Gastroesophageal sphincter (tissue), 4 donors: ENCODE results near the gene PCMTD2. TPM values are rescaled to one million over a fixed set of nuclear protein-coding genes. Genes with fewer than 3 reads are reported as not detected.
"Not testable (repeated sequence)": the region's sequence is repeated elsewhere in the genome, so short reads cannot be mapped to it uniquely, and the experiment has no call there.

Experiments
- ATAC-seq: fragments of 150-250 bp; one replicate; pipeline ENCODE4 v1.9.1; 2016; ENCODE audit warnings: mild to moderate bottlenecking, moderate library complexity
- H3K27ac ChIP-seq, 4 donors: fragments of 200-600 bp; sonication (generic) in 3 of 4; 1 replicate in 3 of 4; 2 replicates in 1 of 4; pipeline ENCODE4 v1.5.1; 2016 to 2019
- H3K27me3 ChIP-seq: fragments of 200-600 bp; sonication (generic); one replicate; pipeline ENCODE4 v1.5.1; 2019
- H3K36me3 ChIP-seq, 2 donors: fragments of 200-600 bp; sonication (generic); one replicate each; pipeline ENCODE4 v1.5.1; 2019; ENCODE audit warnings: control low read depth in 1 of 2
- H3K4me1 ChIP-seq, 3 donors: fragments of 200-600 bp; sonication (generic); 1 replicate in 2 of 3; 2 replicates in 1 of 3; pipeline ENCODE4 v1.5.1; 2016 to 2019; ENCODE audit warnings: control low read depth in 2 of 3
- H3K4me3 ChIP-seq, 2 donors: fragments of 200-600 bp; sonication (generic); one replicate each; pipeline ENCODE4 v1.5.1; 2019; ENCODE audit warnings: mild to moderate bottlenecking in 1 of 2, moderate library complexity in 1 of 2
- H3K9me3 ChIP-seq, 3 donors: fragments of 200-600 bp; sonication (generic); one replicate each; pipeline ENCODE4 v1.5.1; 2017 to 2019; ENCODE audit warnings: control low read depth in 2 of 3
- EP300 ChIP-seq: sonication (generic); formaldehyde crosslinking; IDR thresholded peaks from one replicate; pipeline ENCODE4 v1.6.1; 2017; ENCODE audit warnings: antibody characterized with exemption, mild to moderate bottlenecking
- POLR2A ChIP-seq, 2 donors: fragments of 450-650 bp; IDR thresholded peaks; one replicate each; pipeline ENCODE4 v1.6.1; 2017; ENCODE audit warnings: antibody characterized with exemption in 2 of 2, mild to moderate bottlenecking in 2 of 2, moderate library complexity in 1 of 2
- POLR2AphosphoS5 ChIP-seq: sonication (generic); formaldehyde crosslinking; IDR thresholded peaks from one replicate; pipeline ENCODE4 v1.6.1; 2017; ENCODE audit warnings: antibody characterized with exemption
- WGBS, 2 donors: methylation state at CpG; one replicate each; pipeline ENCODE4 v1.1.5; 2018; ENCODE audit warnings: low coverage in 1 of 2; 5-methylcytosine and 5-hydroxymethylcytosine counted together
- total RNA-seq, 4 donors: library from RNA; depleted of rRNA; stranded (reverse); fragments of >200 nt; gene quantifications; one replicate each; pipeline ENCODE4 v1.1.0, GENCODE V29; 2016
- TF ChIP-seq, protein P1 (sequence below), 4 experiments: fragments of 200-600 bp in 2 of 4; fragments of 450-650 bp in 2 of 4; sonication (generic) in 1 of 4; IDR thresholded peaks; one replicate each; pipeline ENCODE4 v1.5.1; 2017 to 2019; ENCODE audit warnings: antibody characterized with exemption in 4 of 4, mild to moderate bottlenecking in 2 of 4, moderate library complexity in 2 of 4

PCMTD2 gene
- total RNA-seq, 4 donors from 2014 or later = 46.0 to 70.0 (median 48.1) TPM

DNA sequence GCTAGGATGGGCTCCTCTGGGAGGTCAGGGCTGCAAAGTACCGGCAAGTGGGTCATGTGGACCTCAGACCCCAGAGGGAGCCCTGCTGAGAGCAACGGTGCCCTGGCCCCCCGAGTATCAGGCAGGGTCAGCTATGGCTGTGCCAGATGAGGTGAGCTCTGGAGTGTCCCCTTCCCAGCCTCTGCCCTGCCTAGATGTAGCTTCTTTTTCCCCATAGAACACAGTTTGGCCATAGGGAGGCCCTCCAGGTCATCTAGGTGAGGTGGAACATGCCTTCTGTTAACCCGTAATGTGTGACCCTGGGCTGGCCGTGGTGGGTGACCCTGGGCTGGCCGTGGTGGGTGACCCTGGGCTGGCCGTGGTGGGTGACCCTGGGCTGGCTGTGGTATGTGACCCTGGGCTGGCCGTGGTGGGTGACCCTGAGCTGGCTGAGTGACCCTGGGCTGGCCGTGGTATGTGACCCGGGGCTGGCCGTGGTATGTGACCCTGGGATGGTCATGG is 21.2 kb upstream of the PCMTD2 start:
- ATAC-seq = no peak
- no peaks in the 10 kb centered on the region for H3K27me3 ChIP-seq
- H3K27ac ChIP-seq = no peak overlapping the region
- H3K4me3 ChIP-seq = no peak overlapping the region
- no CpG with 5 or more reads among the region's 11 CpGs for WGBS, 2 donors
- no peaks in the 10 kb centered on the region for H3K9me3 ChIP-seq
- no peaks in the 10 kb centered on the region for H3K4me1 ChIP-seq
- TF ChIP-seq EP300 (no peak), POLR2A (IDR thresholded peaks at IDR 0.05) (no peak), POLR2AphosphoS5 (no peak)
- TF ChIP-seq, protein P1, sequence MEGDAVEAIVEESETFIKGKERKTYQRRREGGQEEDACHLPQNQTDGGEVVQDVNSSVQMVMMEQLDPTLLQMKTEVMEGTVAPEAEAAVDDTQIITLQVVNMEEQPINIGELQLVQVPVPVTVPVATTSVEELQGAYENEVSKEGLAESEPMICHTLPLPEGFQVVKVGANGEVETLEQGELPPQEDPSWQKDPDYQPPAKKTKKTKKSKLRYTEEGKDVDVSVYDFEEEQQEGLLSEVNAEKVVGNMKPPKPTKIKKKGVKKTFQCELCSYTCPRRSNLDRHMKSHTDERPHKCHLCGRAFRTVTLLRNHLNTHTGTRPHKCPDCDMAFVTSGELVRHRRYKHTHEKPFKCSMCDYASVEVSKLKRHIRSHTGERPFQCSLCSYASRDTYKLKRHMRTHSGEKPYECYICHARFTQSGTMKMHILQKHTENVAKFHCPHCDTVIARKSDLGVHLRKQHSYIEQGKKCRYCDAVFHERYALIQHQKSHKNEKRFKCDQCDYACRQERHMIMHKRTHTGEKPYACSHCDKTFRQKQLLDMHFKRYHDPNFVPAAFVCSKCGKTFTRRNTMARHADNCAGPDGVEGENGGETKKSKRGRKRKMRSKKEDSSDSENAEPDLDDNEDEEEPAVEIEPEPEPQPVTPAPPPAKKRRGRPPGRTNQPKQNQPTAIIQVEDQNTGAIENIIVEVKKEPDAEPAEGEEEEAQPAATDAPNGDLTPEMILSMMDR (IDR thresholded peaks at IDR 0.05) = no peak
- no peaks in the 10 kb centered on the region for H3K36me3 ChIP-seq

DNA sequence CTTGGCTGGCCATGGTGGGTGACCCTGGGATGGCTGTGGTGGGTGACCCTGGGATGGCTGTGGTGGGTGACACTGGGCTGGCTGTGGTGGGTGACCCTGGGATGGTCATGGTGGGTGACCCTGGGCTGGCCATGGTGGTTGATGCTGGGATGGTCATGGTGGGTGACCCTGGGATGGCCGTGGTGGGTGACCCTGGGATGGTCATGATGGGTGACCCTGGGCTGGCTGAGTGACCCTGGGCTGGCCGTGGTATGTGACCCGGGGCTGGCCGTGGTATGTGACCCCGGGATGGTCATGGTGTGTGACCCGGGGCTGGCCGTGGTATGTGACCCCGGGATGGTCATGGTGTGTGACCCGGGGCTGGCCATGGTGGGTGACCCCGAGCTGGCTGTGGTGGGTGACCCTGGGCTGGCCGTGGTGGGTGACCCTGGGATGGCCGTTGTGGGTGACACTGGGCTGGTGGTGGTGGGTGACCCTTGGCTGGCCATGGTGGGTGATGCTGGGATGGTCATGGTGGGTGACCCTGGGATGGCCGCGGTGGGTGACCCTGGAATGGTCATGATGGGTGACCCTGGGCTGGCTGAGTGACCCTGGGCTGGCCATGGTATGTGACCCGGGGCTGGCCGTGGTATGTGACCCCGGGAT is 20.5 kb upstream of the PCMTD2 start:
- not testable (repeated sequence) for H3K9me3 ChIP-seq, H3K4me1 ChIP-seq, ATAC-seq, H3K4me3 ChIP-seq, H3K27ac ChIP-seq, H3K36me3 ChIP-seq, H3K27me3 ChIP-seq
- WGBS, 2 donors = no CpG with 5 or more reads among the region's 17 CpGs

DNA sequence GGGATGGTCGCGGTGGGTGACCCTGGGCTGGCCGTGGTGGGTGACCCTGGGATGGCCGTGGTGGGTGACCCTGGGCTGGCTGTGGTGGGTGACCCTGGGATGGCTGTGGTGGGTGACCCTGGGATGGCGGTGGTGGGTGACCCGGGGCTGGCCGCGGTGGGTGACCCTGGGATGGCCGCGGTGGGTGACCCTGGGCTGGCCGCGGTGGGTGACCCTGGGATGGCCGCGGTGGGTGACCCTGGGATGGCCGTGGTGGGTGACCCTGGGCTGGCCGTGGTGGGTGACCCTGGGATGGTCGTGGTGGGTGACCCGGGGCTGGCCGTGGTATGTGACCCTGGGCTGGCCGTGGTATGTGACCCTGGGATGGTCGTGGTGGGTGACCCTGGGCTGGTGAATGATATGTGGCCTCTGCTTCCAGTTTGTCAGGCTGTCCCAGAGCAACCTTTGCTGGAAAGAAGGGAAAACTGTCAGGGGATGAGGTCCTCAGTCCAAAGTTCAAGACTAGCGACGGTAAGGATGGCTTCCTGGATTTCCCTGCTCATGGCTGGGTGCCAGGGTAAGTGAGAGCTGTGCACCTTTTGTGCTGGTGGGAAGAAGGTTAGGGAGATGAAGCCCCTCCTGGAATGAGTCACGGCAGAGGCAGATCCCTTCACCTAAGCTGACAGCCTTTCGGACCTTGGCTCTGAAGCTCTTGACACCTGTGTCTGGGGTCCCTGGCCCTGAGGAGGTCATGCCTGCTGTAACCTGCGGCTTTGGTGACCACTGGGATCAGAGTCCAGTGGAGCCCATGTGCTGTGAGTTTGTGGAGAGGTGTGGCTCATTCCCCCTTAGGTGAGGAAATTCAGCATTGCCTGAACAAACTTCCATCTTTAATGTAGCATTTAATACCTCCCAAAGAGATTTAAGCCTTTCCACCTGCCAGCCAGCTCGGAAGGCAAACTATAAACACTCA is 19.1 kb upstream of the PCMTD2 start:
- Histone ChIP-seq H3K4me1 (no peaks in the 10 kb centered on the region), H3K27ac (no peak overlapping the region), H3K4me3 (no peak overlapping the region), H3K36me3 (no peaks in the 10 kb centered on the region), H3K9me3 (no peaks in the 10 kb centered on the region), H3K27me3 (no peaks in the 10 kb centered on the region)
- TF ChIP-seq POLR2A (IDR thresholded peaks at IDR 0.05) = no peak
- no peak for TF ChIP-seq EP300
- 58 to 92% methylated on average over 2 to 4 of the region's 27 CpGs for WGBS, 2 donors
- ATAC-seq = no peak

DNA sequence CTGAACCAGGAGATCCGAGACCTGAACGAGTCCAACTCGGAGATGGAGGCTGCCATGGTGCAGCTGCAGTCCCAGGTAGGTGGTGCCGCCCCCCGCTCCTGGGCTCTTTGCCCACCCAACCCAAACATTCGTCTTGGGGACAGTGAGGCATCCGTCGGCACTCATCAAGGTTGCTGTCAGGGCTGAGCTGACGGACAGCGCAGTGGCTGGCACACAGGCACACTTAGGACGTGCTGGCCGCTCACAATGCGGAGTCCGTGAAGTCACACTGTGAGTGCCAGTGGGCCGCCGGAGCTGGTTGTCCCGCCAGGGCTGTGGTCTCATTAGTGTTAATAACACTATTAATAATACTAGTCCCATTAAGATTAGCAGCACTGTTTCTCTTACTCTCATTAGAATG is 18.2 kb upstream of the PCMTD2 start:
- Histone ChIP-seq H3K36me3 (no peaks in the 10 kb centered on the region), H3K4me1 (no peaks in the 10 kb centered on the region), H3K4me3 (no peak overlapping the region), H3K27ac (no peak overlapping the region), H3K27me3 (no peaks in the 10 kb centered on the region), H3K9me3 (no peaks in the 10 kb centered on the region)
- no peak for TF ChIP-seq POLR2A (IDR thresholded peaks at IDR 0.05)
- TF ChIP-seq, protein P1 (IDR thresholded peaks at IDR 0.05) = no peak
- TF ChIP-seq EP300 = no peak
- TF ChIP-seq POLR2AphosphoS5 = no peak
- WGBS, 2 donors = 82 to 83% methylated on average over 3 to 10 of the region's 17 CpGs
- ATAC-seq = no peak

DNA sequence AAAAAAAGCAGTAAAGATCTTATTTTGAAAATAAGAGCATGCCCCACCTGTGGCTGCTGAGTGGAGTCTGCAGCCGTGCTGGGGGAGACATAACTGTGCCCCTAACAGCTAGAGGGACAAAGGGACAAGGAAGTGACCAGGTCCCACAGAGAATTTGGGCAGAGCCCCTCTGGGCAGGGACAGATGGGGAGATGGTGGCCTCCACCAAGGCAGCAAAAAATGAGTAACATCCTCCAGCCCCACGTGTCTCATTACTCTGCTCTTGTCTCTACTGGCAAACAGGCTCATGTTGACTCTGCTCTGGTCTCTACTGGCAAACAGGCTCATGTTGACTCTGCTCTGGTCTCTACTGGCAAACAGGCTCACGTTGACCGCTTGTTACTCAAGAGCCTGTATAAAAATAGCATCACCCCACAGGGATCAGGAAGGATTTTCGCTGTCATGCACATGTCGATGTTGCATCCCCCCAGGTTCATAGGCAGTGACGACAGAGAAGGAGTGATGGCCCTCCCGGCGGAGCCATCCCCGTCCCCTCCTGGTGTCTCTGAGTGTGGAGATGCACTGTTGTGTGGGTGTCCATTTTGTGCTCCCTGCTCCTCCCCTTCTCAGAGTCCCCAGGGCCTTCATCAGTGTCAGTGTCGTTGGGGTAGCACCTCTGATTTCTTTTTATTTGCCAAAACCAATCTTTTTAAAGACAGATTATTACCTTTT is 17.3 kb upstream of the PCMTD2 start:
- no peak overlapping the region for H3K27ac ChIP-seq
- H3K27me3 ChIP-seq = no peaks in the 10 kb centered on the region
- ATAC-seq = no peak
- no peaks in the 10 kb centered on the region for H3K36me3 ChIP-seq
- 68 to 71% methylated on average over 7 to 8 of the region's 11 CpGs for WGBS, 2 donors
- TF ChIP-seq POLR2AphosphoS5 (no peak), EP300 (no peak), POLR2A (IDR thresholded peaks at IDR 0.05) (no peak)
- TF ChIP-seq, protein P1 (IDR thresholded peaks at IDR 0.05) = no peak
- H3K9me3 ChIP-seq = no peaks in the 10 kb centered on the region
- H3K4me3 ChIP-seq = no peak overlapping the region
- no peaks in the 10 kb centered on the region for H3K4me1 ChIP-seq
